Endothelial cell of umbilical vein (primary cell): ENCODE measurements around the gene ENKUR. TPM values are rescaled to one million over a fixed set of nuclear protein-coding genes. Genes with fewer than 3 reads are reported as not detected.
"Not testable (repeated sequence)": the region's sequence is repeated elsewhere in the genome, so short reads cannot be mapped to it uniquely, and the experiment has no call there.

ENCODE experiments used
- BruUV-seq: library from RNA; stranded (reverse); fragments of 400-500 nt; replicated peaks from 2 replicates; lab custom pipeline; 2021; lab: Mats Ljungman, UMichigan
- CTCF ChIA-PET: fragments of 300-600, 350-600 bp; sonication (Branson Sonifier 250); formaldehyde crosslinking; loops from one replicate; lab custom pipeline; 2021; ENCODE audit warnings: antibody characterized with exemption, inconsistent platforms; lab: Charles Lee
- POLR2A ChIA-PET: fragments of 300-600, 350-600 bp; sonication (Branson Sonifier 250); formaldehyde crosslinking; loops from one replicate; lab custom pipeline; 2021; ENCODE audit warnings: antibody characterized with exemption, inconsistent platforms; lab: Charles Lee
- DNase-seq: peaks from one replicate; pipeline ENCODE4 v3.0.0-alpha.2; 2011; ENCODE audit warnings: low read depth, low spot score
- FAIRE-seq: peaks from 2 replicates; lab custom pipeline; 2011; peaks lifted over from hg19 to GRCh38; lab: Jason Lieb, UNC
- H2AFZ ChIP-seq: 2 replicates; pipeline ENCODE4 v1.6.0; 2012; ENCODE audit warnings: low read depth, low read length, control low read depth, inconsistent platforms
- H3K27ac ChIP-seq: 2 replicates; pipeline ENCODE4 v1.5.1; 2011; ENCODE audit warnings: low read depth, mild to moderate bottlenecking, control low read depth, low read length, moderate library complexity; ENCODE audit not compliant: insufficient read depth
- H3K27me3 ChIP-seq, 2 experiments: 2 replicates each; pipeline versions ENCODE4 v1.6.0 to v1.6.1; 2011; ENCODE audit warnings: low read length in 2 of 2, mixed read lengths in 1 of 2; ENCODE audit not compliant: control insufficient read depth in 2 of 2, insufficient read depth in 2 of 2
- H3K36me3 ChIP-seq, 2 experiments: 2 replicates in 1 of 2; 3 replicates in 1 of 2; pipeline ENCODE4 v1.5.1; 2011; ENCODE audit warnings: low read length in 2 of 2, mild to moderate bottlenecking in 1 of 2, moderate library complexity in 1 of 2; ENCODE audit not compliant: control insufficient read depth in 2 of 2, insufficient read depth in 2 of 2; ENCODE audit errors: extremely low read depth in 1 of 2
- H3K4me1 ChIP-seq: 3 replicates; pipeline ENCODE4 v1.5.1; 2011; ENCODE audit warnings: mild to moderate bottlenecking, low read length; ENCODE audit not compliant: control insufficient read depth, insufficient read depth; ENCODE audit errors: extremely low read depth
- H3K4me2 ChIP-seq: 2 replicates; pipeline ENCODE4 v1.6.1; 2011; ENCODE audit warnings: low read length, control low read depth, mixed read lengths; ENCODE audit not compliant: insufficient read depth
- H3K4me3 ChIP-seq, 3 experiments: fragments of 200-600 bp in 1 of 3; sonication (generic), shearing (Covaris generic) in 1 of 3; replicated peaks in 1 of 3; 2 replicates each; pipeline ENCODE4 v1.5.1; 2011 to 2016; ENCODE audit warnings: control low read depth in 3 of 3, low read length in 3 of 3, mild to moderate bottlenecking in 2 of 3, inconsistent platforms in 1 of 3, low read depth in 1 of 3, moderate library complexity in 1 of 3; ENCODE audit not compliant: insufficient read depth in 1 of 3
- H3K79me2 ChIP-seq: 2 replicates; pipeline ENCODE4 v1.6.0; 2012; ENCODE audit warnings: low read length, inconsistent platforms; ENCODE audit not compliant: control insufficient read depth, insufficient read depth
- H3K9ac ChIP-seq: replicated peaks from 2 replicates; pipeline ENCODE3; 2011; ENCODE audit warnings: low read length, control low read depth; ENCODE audit not compliant: insufficient read depth; ENCODE audit errors: extremely low read depth
- H3K9me1 ChIP-seq: replicated peaks from 3 replicates; pipeline ENCODE4 v1.6.0; 2011; ENCODE audit warnings: mild to moderate bottlenecking, low read length; ENCODE audit not compliant: control insufficient read depth, insufficient read depth; ENCODE audit errors: extremely low read depth
- H3K9me3 ChIP-seq: replicated peaks from 2 replicates; pipeline ENCODE4 v1.5.1; 2012; ENCODE audit warnings: low read length, inconsistent platforms; ENCODE audit not compliant: control insufficient read depth, insufficient read depth
- H4K20me1 ChIP-seq: replicated peaks from 2 replicates; pipeline ENCODE3; 2011; ENCODE audit warnings: mild to moderate bottlenecking, low read length; ENCODE audit not compliant: control insufficient read depth, insufficient read depth; ENCODE audit errors: extremely low read depth
- CTCF ChIP-seq, 2 donors: IDR thresholded peaks; 1 replicate in 1 of 2; 2 replicates in 1 of 2; pipeline ENCODE4 v1.5.1; 2011; ENCODE audit warnings: low read length in 2 of 2, mild to moderate bottlenecking in 2 of 2, moderate library complexity in 2 of 2, control low read depth in 1 of 2, inconsistent platforms in 1 of 2, low read depth in 1 of 2; ENCODE audit not compliant: insufficient read depth in 1 of 2; ENCODE audit errors: extremely low read depth in 1 of 2
- EZH2 ChIP-seq: IDR thresholded peaks from 2 replicates; pipeline ENCODE4 v1.6.1; 2012; ENCODE audit warnings: borderline replicate concordance, low read depth, mild to moderate bottlenecking, moderate library complexity, low read length, inconsistent platforms; ENCODE audit not compliant: severe bottlenecking
- FOS ChIP-seq: IDR thresholded peaks from 2 replicates; pipeline ENCODE4 v1.6.1; 2011; ENCODE audit warnings: mild to moderate bottlenecking, low read length, moderate library complexity, borderline replicate concordance; ENCODE audit not compliant: insufficient read depth
- MYC ChIP-seq: IDR thresholded peaks from one replicate; pipeline ENCODE4 v1.6.1; 2011; ENCODE audit warnings: mild to moderate bottlenecking, low read depth, low read length
- POLR2AphosphoS5 ChIP-seq: IDR thresholded peaks from 2 replicates; pipeline ENCODE4 v1.6.1; 2012; ENCODE audit warnings: low read depth, mild to moderate bottlenecking, control low read depth, low read length, moderate library complexity; ENCODE audit not compliant: insufficient read depth
- dilution Hi-C: fragments of 300-500 bp; cut with MboI; formaldehyde crosslinking; loops from one replicate; pipeline ENCODE4 v1.15.0; 2019; ENCODE audit warnings: low sequenced_read_pairs; ENCODE audit not compliant: extremely low pct_ligation_motif_present
- intact Hi-C: fragments of 100-400 bp; cut with micrococcal nuclease; formaldehyde crosslinking; loops from one replicate; pipeline ENCODE4 v1.10.0; 2022
- polyA plus RNA-seq, 4 experiments: library from polyadenylated mRNA; depleted of rRNA in 3 of 4; stranded (reverse) in 3 of 4; unstranded in 1 of 4; fragments of >200 nt; gene quantifications; 2 replicates each; pipeline versions ENCODE4 v1.2.1 to v1.2.3, GENCODE V29; 2011 to 2012; ENCODE audit warnings: missing spikeins in 1 of 4
- total RNA-seq: library from RNA; stranded (reverse); gene quantifications from 2 replicates; pipeline ENCODE4 v1.2.3, GENCODE V29; 2021

Gene ENKUR
- total and polyA plus RNA-seq, 2 donors (not counting 3 experiments of a cell fraction or from before 2014, with no cell fraction given), result 0.07 to 0.35 TPM

GRCh38 chr10:24957624-24958051 is 58.3 kb downstream of the ENKUR start:
- dilution Hi-C loops, H3K9me3 ChIP-seq, H4K20me1 ChIP-seq, DNase-seq, CTCF ChIA-PET, H3K36me3 ChIP-seq, H3K4me3 ChIP-seq, H3K27me3 ChIP-seq, FAIRE-seq, BruUV-seq, POLR2A ChIA-PET, H3K79me2 ChIP-seq, H3K9me1 ChIP-seq: not testable (repeated sequence)
- Histone ChIP-seq H3K4me2 (peak overlapping the region; percentile 54), H3K27ac (peak overlapping the region; percentile 68), H2AFZ (peak overlapping the region; percentile 27), H3K9ac (peak overlapping the region; percentile 28), H3K4me1 (peaks cover 17% of the 10 kb centered on the region)
- intact Hi-C loops, result loop anchor here (1.0 kb wide), 1 partner anchor 124 kb away; no protein-coding TSS in a partner anchor

GRCh38 chr10:24953675-24954074 is 62.3 kb downstream of the ENKUR start:
- Histone ChIP-seq H3K27ac (no peak overlapping the region), H3K36me3 (no peaks in the 10 kb centered on the region), H3K4me1 (peaks cover 16% of the 10 kb centered on the region), H3K4me3 (no peak overlapping the region), H3K4me2 (no peak overlapping the region), H3K79me2 (no peaks in the 10 kb centered on the region), H2AFZ (peak overlapping the region; percentile 98), H4K20me1 (no peaks in the 10 kb centered on the region), H3K9ac (no peak overlapping the region), H3K27me3 (no peaks in the 10 kb centered on the region), H3K9me3 (no peaks in the 10 kb centered on the region), H3K9me1 (no peaks in the 10 kb centered on the region)
- FAIRE-seq, result no peak
- no peak for DNase-seq
- no peak for TF ChIP-seq POLR2AphosphoS5
- no peak for TF ChIP-seq FOS
- TF ChIP-seq MYC, result no peak
- no peak for TF ChIP-seq EZH2
- no peak for TF ChIP-seq CTCF (IDR thresholded peaks at IDR 0.05; ENCODE audit: extremely low read depth in 1 of 2, insufficient read depth in 1 of 2, low read depth in 1 of 2, low read length in 2 of 2)
- ChIA-PET CTCF (interaction anchor here (0.7 to 0.9 kb wide), 2 partner anchors 224 to 311 kb away, joined by 3 to 4 read pairs; no protein-coding TSS in a partner anchor), POLR2A (interaction anchor here (0.6 to 0.7 kb wide), 2 partner anchors 231 to 391 kb away, joined by 7 to 9 read pairs; no protein-coding TSS in a partner anchor)
- dilution Hi-C loops, result no loop called here
- TSS peak; percentile 16 for BruUV-seq
- intact Hi-C loops, result loop anchor here (2.0 kb wide), 2 partner anchors 63 to 229 kb away; partner anchors contain the start of genes ENKUR and THNSL1
